H1 (cell line): ENCODE results near the gene KCNN1. TPM values are rescaled to one million over a fixed set of nuclear protein-coding genes. Genes with fewer than 3 reads are reported as not detected.

Experiments used
- ASH2L ChIP-seq: fragments of 200-600, 300-600 bp; sonication (generic); IDR thresholded peaks from one replicate; pipeline ENCODE4 v1.7.1; 2017; ENCODE audit warnings: low read length
- BACH1 ChIP-seq: IDR thresholded peaks from 2 replicates; pipeline ENCODE4 v1.6.1; 2012; ENCODE audit warnings: low read length, improper control_type of control experiment
- BCL11A ChIP-seq, 2 experiments: IDR thresholded peaks; one replicate each; pipeline ENCODE4 v1.6.1; 2011; ENCODE audit warnings: low read depth in 2 of 2, low read length in 2 of 2, mild to moderate bottlenecking in 2 of 2
- BRCA1 ChIP-seq: IDR thresholded peaks from 2 replicates; pipeline ENCODE4 v1.6.1; 2012; ENCODE audit warnings: low read depth, low read length, improper control_type of control experiment
- CBX8 ChIP-seq: fragments of 300-800, 300-1000 bp; sonication (generic); IDR thresholded peaks from 2 replicates; pipeline ENCODE4 v1.7.1; 2016; ENCODE audit warnings: low read depth, low read length, borderline replicate concordance
- CEBPB ChIP-seq: IDR thresholded peaks from 2 replicates; pipeline ENCODE4 v1.6.1; 2012; ENCODE audit warnings: low read depth, low read length
- CTBP2 ChIP-seq: IDR thresholded peaks from 2 replicates; pipeline ENCODE4 v1.7.0; 2011; ENCODE audit warnings: borderline replicate concordance, mild to moderate bottlenecking, moderate library complexity, mixed read lengths, low read length; ENCODE audit not compliant: insufficient read depth, insufficient read length
- HDAC2 ChIP-seq, 2 experiments: fragments of 300-600 bp in 1 of 2; sonication (generic) in 1 of 2; IDR thresholded peaks; 2 replicates each; pipeline ENCODE4 v1.6.1; 2011 to 2012; ENCODE audit warnings: low read depth in 2 of 2, low read length in 2 of 2, mild to moderate bottlenecking in 2 of 2, moderate library complexity in 2 of 2, borderline replicate concordance in 1 of 2, inconsistent platforms in 1 of 2
- KDM5A ChIP-seq: fragments of 200-600 bp; IDR thresholded peaks from 2 replicates; pipeline ENCODE4 v1.7.1; 2012; ENCODE audit warnings: mild to moderate bottlenecking, low read length, inconsistent platforms, mixed read lengths
- NANOG ChIP-seq: IDR thresholded peaks from 2 replicates; pipeline ENCODE4 v1.6.1; 2011; ENCODE audit warnings: low read length, low read depth, mild to moderate bottlenecking, inconsistent platforms; ENCODE audit not compliant: insufficient read depth, poor library complexity, severe bottlenecking
- RFX5 ChIP-seq: IDR thresholded peaks from 2 replicates; pipeline ENCODE4 v1.6.1; 2011; ENCODE audit warnings: low read depth, low read length, improper control_type of control experiment, borderline replicate concordance
- SP1 ChIP-seq: IDR thresholded peaks from 2 replicates; pipeline ENCODE4 v1.6.1; 2011; ENCODE audit warnings: low read depth, low read length
- SP4 ChIP-seq: IDR thresholded peaks from 2 replicates; pipeline ENCODE4 v1.6.1; 2012; ENCODE audit warnings: low read length, inconsistent platforms
- TAF1 ChIP-seq: IDR thresholded peaks from 2 replicates; pipeline ENCODE4 v1.6.1; 2011; ENCODE audit warnings: mild to moderate bottlenecking, low read depth, low read length
- TAF7 ChIP-seq: optimal IDR thresholded peaks from 2 replicates; pipeline ENCODE3; 2011; ENCODE audit warnings: low read depth, mild to moderate bottlenecking, inconsistent platforms, low read length, moderate library complexity, borderline replicate concordance
- TBP ChIP-seq: IDR thresholded peaks from 2 replicates; pipeline ENCODE4 v1.6.1; 2011; ENCODE audit warnings: low read depth, low read length, improper control_type of control experiment
- TCF12 ChIP-seq: IDR thresholded peaks from 2 replicates; pipeline ENCODE4 v1.6.1; 2011; ENCODE audit warnings: low read depth, mild to moderate bottlenecking, low read length
- YY1 ChIP-seq: IDR thresholded peaks from 2 replicates; pipeline ENCODE4 v1.6.1; 2011; ENCODE audit warnings: low read depth, mild to moderate bottlenecking, low read length
- ZNF274 ChIP-seq: IDR thresholded peaks from 2 replicates; pipeline ENCODE4 v1.7.0; 2012; ENCODE audit warnings: low read length, borderline replicate concordance; ENCODE audit errors: extremely low read depth
- polyA plus RNA-seq, 7 experiments: library from polyadenylated mRNA; depleted of rRNA in 3 of 7; stranded (reverse) in 5 of 7; unstranded in 2 of 7; fragments of >200 nt in 5 of 7; fragments of 200-250 nt in 2 of 7; gene quantifications; 1 replicate in 5 of 7; 2 replicates in 1 of 7; 4 replicates in 1 of 7; pipeline versions ENCODE4 v1.2.1 to v1.2.3, GENCODE V29; 2011 to 2013; ENCODE audit warnings: missing spikeins in 2 of 7, mixed read lengths in 2 of 7
- total RNA-seq: library from RNA; stranded (reverse); fragmentation: NEBNext Ultra II Directional; extraction: Animal tissue kit (Norgen Biotek cat#: 25700); gene quantifications from 2 replicates; pipeline ENCODE4 v1.2.1, GENCODE V29; 2021
- TF ChIP-seq, protein P1 (sequence below): IDR thresholded peaks from 2 replicates; pipeline ENCODE4 v1.6.1; 2011; ENCODE audit warnings: low read depth, mild to moderate bottlenecking, low read length; ENCODE audit not compliant: insufficient read depth
- TF ChIP-seq, protein P2 (sequence below), 3 experiments: IDR thresholded peaks; 1 replicate in 2 of 3; 2 replicates in 1 of 3; pipeline versions ENCODE4 v1.5.1 to v1.6.1; 2011; ENCODE audit warnings: low read length in 3 of 3, mild to moderate bottlenecking in 3 of 3, inconsistent platforms in 2 of 3, low read depth in 1 of 3, moderate library complexity in 1 of 3; ENCODE audit not compliant: insufficient read depth in 1 of 3; ENCODE audit errors: control extremely low read depth in 1 of 3

KCNN1 gene
- total and polyA plus RNA-seq, 2 of the 8 experiments (the other 6 are each of a cell fraction or from before 2014, with no cell fraction given): 11.0 to 12.5 TPM

DNA sequence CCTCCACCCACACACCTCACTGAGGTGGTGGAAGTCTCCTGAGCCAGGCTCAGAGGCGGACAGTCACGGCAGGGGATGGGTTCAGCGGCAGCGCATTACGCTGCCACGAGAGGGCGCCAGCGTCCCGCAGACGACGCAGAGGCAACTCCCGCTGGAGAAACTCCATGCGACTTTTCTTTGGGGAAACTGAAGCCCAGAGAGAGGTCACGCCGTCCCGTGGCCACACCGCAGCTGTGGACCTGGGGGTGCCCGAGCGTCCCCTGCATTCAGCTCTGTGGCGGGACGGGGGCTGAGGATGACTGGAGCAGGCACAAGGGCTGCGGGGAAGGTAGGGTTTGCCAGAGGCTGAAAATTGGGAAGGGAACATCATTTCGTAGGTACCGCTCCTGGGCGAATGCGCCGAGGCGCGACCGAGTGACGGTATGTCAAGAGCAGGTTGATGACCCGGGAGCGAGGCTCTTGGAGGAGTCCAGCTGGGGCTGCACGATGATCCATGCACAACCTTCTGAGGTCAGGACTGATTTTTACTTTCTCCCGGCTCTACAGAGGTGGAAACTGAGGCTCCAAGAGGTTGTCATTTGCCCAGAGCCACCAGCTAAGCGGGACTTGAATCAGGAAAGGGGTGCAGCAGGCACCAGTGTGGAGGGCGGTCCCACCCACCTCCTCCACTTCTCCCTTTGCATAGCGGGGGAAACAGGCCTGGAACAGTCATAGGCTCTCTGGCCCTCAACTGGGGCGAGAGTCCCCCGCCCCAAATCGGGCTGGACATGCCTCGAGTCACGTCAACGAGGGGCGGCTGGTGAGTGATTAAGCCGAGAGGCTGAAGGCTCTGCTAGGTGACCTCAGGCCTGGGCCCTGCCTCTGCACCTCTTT lies 40.4 kb downstream of the KCNN1 start (continued):
- TF ChIP-seq, protein P1, sequence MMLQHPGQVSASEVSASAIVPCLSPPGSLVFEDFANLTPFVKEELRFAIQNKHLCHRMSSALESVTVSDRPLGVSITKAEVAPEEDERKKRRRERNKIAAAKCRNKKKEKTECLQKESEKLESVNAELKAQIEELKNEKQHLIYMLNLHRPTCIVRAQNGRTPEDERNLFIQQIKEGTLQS: no peak
- TF ChIP-seq RFX5 (no peak), KDM5A (no peak), BRCA1 (no peak), NANOG (no peak), CEBPB (no peak), ZNF274 (no peak), BACH1 (no peak), ASH2L (no peak), TCF12 (0 out of 2 replicates have a peak, but pooled peaks have one; percentile 5), HDAC2 (IDR thresholded peaks at IDR 0.05; ENCODE audit: borderline replicate concordance in 1 of 2, low read depth in 2 of 2, low read length in 2 of 2) (0 out of 4 replicates have a peak, but pooled peaks of 1 of the 2 experiments have one; percentile 37), TBP (0 out of 2 replicates have a peak, but pooled peaks have one; percentile 35), YY1 (peak; percentile 51; the same call in 1 of the 2 replicates), CBX8 (no peak), TAF1 (peak; percentile 48; the same call in 1 of the 2 replicates), BCL11A (IDR thresholded peaks at IDR 0.05; ENCODE audit: low read depth in 2 of 2, low read length in 2 of 2) (no peak), SP4 (no peak), SP1 (no peak), CTBP2 (no peak), TAF7 (peak; percentile 34)
- TF ChIP-seq, protein P2, sequence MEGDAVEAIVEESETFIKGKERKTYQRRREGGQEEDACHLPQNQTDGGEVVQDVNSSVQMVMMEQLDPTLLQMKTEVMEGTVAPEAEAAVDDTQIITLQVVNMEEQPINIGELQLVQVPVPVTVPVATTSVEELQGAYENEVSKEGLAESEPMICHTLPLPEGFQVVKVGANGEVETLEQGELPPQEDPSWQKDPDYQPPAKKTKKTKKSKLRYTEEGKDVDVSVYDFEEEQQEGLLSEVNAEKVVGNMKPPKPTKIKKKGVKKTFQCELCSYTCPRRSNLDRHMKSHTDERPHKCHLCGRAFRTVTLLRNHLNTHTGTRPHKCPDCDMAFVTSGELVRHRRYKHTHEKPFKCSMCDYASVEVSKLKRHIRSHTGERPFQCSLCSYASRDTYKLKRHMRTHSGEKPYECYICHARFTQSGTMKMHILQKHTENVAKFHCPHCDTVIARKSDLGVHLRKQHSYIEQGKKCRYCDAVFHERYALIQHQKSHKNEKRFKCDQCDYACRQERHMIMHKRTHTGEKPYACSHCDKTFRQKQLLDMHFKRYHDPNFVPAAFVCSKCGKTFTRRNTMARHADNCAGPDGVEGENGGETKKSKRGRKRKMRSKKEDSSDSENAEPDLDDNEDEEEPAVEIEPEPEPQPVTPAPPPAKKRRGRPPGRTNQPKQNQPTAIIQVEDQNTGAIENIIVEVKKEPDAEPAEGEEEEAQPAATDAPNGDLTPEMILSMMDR (IDR thresholded peaks at IDR 0.05; ENCODE audit: control extremely low read depth in 1 of 3, insufficient read depth in 1 of 3, low read depth in 1 of 3, low read length in 3 of 3): peak; percentile 94 to 97 (median 95)
